NCI-H1436 treated with DMSO at 0.1 percent for 48 hours (cell line): ENCODE measurements around the gene N4BP3.
A peak's percentile ranks its signal among the peaks of the same experiment; 100 is the strongest.

Experiments used
- DNase-seq: peaks from one replicate; lab custom pipeline; 2025; lab: John Stamatoyannopoulos, UW

Gene N4BP3

GRCh38 chr5:178098685-178099084 lies 14.6 kb upstream of the N4BP3 start:
- DNase-seq, result no peak

- DNase-seq, result no peak
These were observed 9.7 kb upstream of the N4BP3 start for GRCh38 chr5:178103612-178104011.

GRCh38 chr5:178104492-178104891 lies 8.8 kb upstream of the N4BP3 start:
- no peak for DNase-seq

- DNase-seq, result no peak
These were observed 7.2 kb upstream of the N4BP3 start for GRCh38 chr5:178106086-178106485.

- no peak for DNase-seq
These were observed 6.6 kb upstream of the N4BP3 start for GRCh38 chr5:178106556-178107239.

GRCh38 chr5:178107756-178108310 lies 5.5 kb upstream of the N4BP3 start:
- DNase-seq, result no peak

GRCh38 chr5:178108446-178108845 lies 4.9 kb upstream of the N4BP3 start:
- no peak for DNase-seq

- no peak for DNase-seq
These were observed 4.4 kb upstream of the N4BP3 start for GRCh38 chr5:178108966-178109365.

- no peak for DNase-seq
These were observed 2.8 kb upstream of the N4BP3 start for GRCh38 chr5:178110511-178110910.

- no peak for DNase-seq
These were observed 1.4 kb upstream of the N4BP3 start for GRCh38 chr5:178111925-178112324.

- no peak for DNase-seq
These were observed 787 bp upstream of the N4BP3 start for GRCh38 chr5:178112545-178112944.

GRCh38 chr5:178113841-178114324 lies 551 bp downstream of the N4BP3 start:
- DNase-seq, result no peak

GRCh38 chr5:178114325-178115135 lies 1.2 kb downstream of the N4BP3 start:
- no peak for DNase-seq

- DNase-seq, result no peak
These were observed 1.9 kb downstream of the N4BP3 start for GRCh38 chr5:178115136-178115813.

GRCh38 chr5:178115814-178116142 lies 2.4 kb downstream of the N4BP3 start:
- no peak for DNase-seq

GRCh38 chr5:178116143-178116885 lies 3.0 kb downstream of the N4BP3 start:
- DNase-seq, result no peak

GRCh38 chr5:178117923-178118701 lies 4.8 kb downstream of the N4BP3 start:
- DNase-seq, result no peak

- DNase-seq, result no peak
These were observed 6.7 kb downstream of the N4BP3 start for GRCh38 chr5:178119915-178120606.

- DNase-seq, result peak; percentile 25
These were observed 7.5 kb downstream of the N4BP3 start for GRCh38 chr5:178120607-178121357.
